Subcutaneous abdominal adipose tissue (tissue), 5 donors: ENCODE results near the gene GAL3ST1.
"Not testable (repeated sequence)": the region's sequence is repeated elsewhere in the genome, so short reads cannot be mapped to it uniquely, and the experiment has no call there.

Experiments used
- H3K27ac ChIP-seq: one replicate; pipeline ENCODE4 v1.7.0; 2013; ENCODE audit warnings: low read depth, mild to moderate bottlenecking, inconsistent platforms, low read length, moderate library complexity
- H3K27me3 ChIP-seq, 5 donors: one replicate each; pipeline ENCODE4 v1.7.0; 2013; ENCODE audit warnings: low read length in 5 of 5, inconsistent platforms in 1 of 5; ENCODE audit not compliant: control insufficient read depth in 5 of 5, insufficient read depth in 4 of 5
- H3K36me3 ChIP-seq, 5 donors: one replicate each; pipeline ENCODE4 v1.7.0; 2013; ENCODE audit warnings: low read length in 5 of 5; ENCODE audit not compliant: control insufficient read depth in 5 of 5, insufficient read depth in 5 of 5
- H3K4me1 ChIP-seq, 5 donors: one replicate each; pipeline ENCODE4 v1.7.0; 2013; ENCODE audit warnings: low read length in 5 of 5, mild to moderate bottlenecking in 3 of 5, moderate library complexity in 1 of 5; ENCODE audit not compliant: control insufficient read depth in 5 of 5, insufficient read depth in 5 of 5
- H3K4me3 ChIP-seq, 5 donors: one replicate each; pipeline ENCODE4 v1.7.0; 2013; ENCODE audit warnings: low read length in 5 of 5, low read depth in 1 of 5
- H3K9ac ChIP-seq, 5 donors: one replicate each; pipeline ENCODE4 v1.7.0; 2013; ENCODE audit warnings: low read length in 5 of 5, mild to moderate bottlenecking in 4 of 5, moderate library complexity in 3 of 5
- H3K9me3 ChIP-seq, 5 donors: one replicate each; pipeline ENCODE4 v1.7.0; 2013; ENCODE audit warnings: low read length in 5 of 5; ENCODE audit not compliant: control insufficient read depth in 5 of 5
- donor health status: healthy.
- donor health status: healthy.
- donor health status: healthy.
- donor health status: healthy.
- donor health status: healthy.

Gene GAL3ST1

GRCh38 chr22:30568137-30568805 lies 6.2 kb downstream of the GAL3ST1 start:
- Histone ChIP-seq H3K27ac (no peak overlapping the region), H3K27me3 (peaks cover 4 to 10% (median 8%) of the 10 kb centered on the region in 5 donors), H3K4me1 (no peaks in the 10 kb centered on the region), H3K9ac (no peak overlapping the region), H3K36me3 (no peaks in the 10 kb centered on the region), H3K4me3 (no peak overlapping the region), H3K9me3 (no peaks in the 10 kb centered on the region)

GRCh38 chr22:30567277-30567676 lies 7.2 kb downstream of the GAL3ST1 start:
- peaks cover 4 to 14% (median 8%) of the 10 kb centered on the region in 5 donors for H3K27me3 ChIP-seq
- not testable (repeated sequence) for H3K4me1 ChIP-seq, H3K9me3 ChIP-seq, H3K36me3 ChIP-seq, H3K27ac ChIP-seq, H3K4me3 ChIP-seq, H3K9ac ChIP-seq

- Histone ChIP-seq H3K36me3 (no peaks in the 10 kb centered on the region), H3K4me3 (no peak overlapping the region), H3K27me3 (peaks cover 8 to 20% (median 12%) of the 10 kb centered on the region in 5 donors), H3K27ac (no peak overlapping the region), H3K4me1 (no peaks in the 10 kb centered on the region), H3K9ac (no peak overlapping the region), H3K9me3 (no peaks in the 10 kb centered on the region)
Observed at GRCh38 chr22:30566125-30566524, 8.3 kb downstream of the GAL3ST1 start.

GRCh38 chr22:30565341-30565740 lies 9.1 kb downstream of the GAL3ST1 start:
- Histone ChIP-seq H3K4me3 (no peak overlapping the region), H3K36me3 (no peaks in the 10 kb centered on the region), H3K27me3 (peaks cover 8 to 21% (median 11%) of the 10 kb centered on the region in 5 donors), H3K9me3 (no peaks in the 10 kb centered on the region), H3K9ac (no peak overlapping the region), H3K4me1 (no peaks in the 10 kb centered on the region), H3K27ac (no peak overlapping the region)

- no peaks in the 10 kb centered on the region for H3K36me3 ChIP-seq
- no peak overlapping the region for H3K4me3 ChIP-seq
- no peaks in the 10 kb centered on the region for H3K4me1 ChIP-seq
- H3K27ac ChIP-seq, result no peak overlapping the region
- no peaks in the 10 kb centered on the region for H3K9me3 ChIP-seq
- H3K27me3 ChIP-seq, result peaks cover 8 to 22% (median 11%) of the 10 kb centered on the region in 5 donors
- H3K9ac ChIP-seq, result no peak overlapping the region
Observed at GRCh38 chr22:30564761-30565119, 9.7 kb downstream of the GAL3ST1 start.

GRCh38 chr22:30564045-30564760 lies 10.3 kb downstream of the GAL3ST1 start:
- no peaks in the 10 kb centered on the region for H3K36me3 ChIP-seq
- no peak overlapping the region for H3K4me3 ChIP-seq
- no peak overlapping the region for H3K27ac ChIP-seq
- H3K4me1 ChIP-seq, result no peaks in the 10 kb centered on the region
- no peak overlapping the region for H3K9ac ChIP-seq
- H3K9me3 ChIP-seq, result no peaks in the 10 kb centered on the region
- peaks cover 8 to 25% (median 10%) of the 10 kb centered on the region in 5 donors for H3K27me3 ChIP-seq

GRCh38 chr22:30562366-30562765 lies 12.1 kb downstream of the GAL3ST1 start:
- Histone ChIP-seq H3K36me3 (no peaks in the 10 kb centered on the region), H3K9me3 (no peaks in the 10 kb centered on the region), H3K4me3 (no peak overlapping the region), H3K27ac (no peak overlapping the region), H3K27me3 (peaks cover 2 to 22% (median 8%) of the 10 kb centered on the region in 5 donors), H3K4me1 (no peaks in the 10 kb centered on the region), H3K9ac (no peak overlapping the region)

- Histone ChIP-seq H3K9ac (no peak overlapping the region), H3K36me3 (no peaks in the 10 kb centered on the region), H3K9me3 (no peaks in the 10 kb centered on the region), H3K4me3 (no peak overlapping the region), H3K4me1 (no peaks in the 10 kb centered on the region), H3K27me3 (peaks cover 2 to 22% (median 8%) of the 10 kb centered on the region in 5 donors), H3K27ac (no peak overlapping the region)
Observed at GRCh38 chr22:30561402-30562189, 12.9 kb downstream of the GAL3ST1 start.

- not testable (repeated sequence) for H3K4me3 ChIP-seq, H3K27ac ChIP-seq, H3K9me3 ChIP-seq, H3K4me1 ChIP-seq, H3K36me3 ChIP-seq, H3K9ac ChIP-seq
- H3K27me3 ChIP-seq, result peaks cover 2 to 22% (median 8%) of the 10 kb centered on the region in 5 donors
Observed at GRCh38 chr22:30560643-30561202, 13.7 kb downstream of the GAL3ST1 start.

GRCh38 chr22:30559889-30560288 lies 14.6 kb downstream of the GAL3ST1 start:
- Histone ChIP-seq H3K4me1 (no peaks in the 10 kb centered on the region), H3K27me3 (peaks cover 2 to 22% (median 8%) of the 10 kb centered on the region in 5 donors), H3K9me3 (no peaks in the 10 kb centered on the region), H3K36me3 (no peaks in the 10 kb centered on the region), H3K4me3 (no peak overlapping the region), H3K27ac (no peak overlapping the region), H3K9ac (no peak overlapping the region)
